ENCODE measurements around the gene HJV.

DNA sequence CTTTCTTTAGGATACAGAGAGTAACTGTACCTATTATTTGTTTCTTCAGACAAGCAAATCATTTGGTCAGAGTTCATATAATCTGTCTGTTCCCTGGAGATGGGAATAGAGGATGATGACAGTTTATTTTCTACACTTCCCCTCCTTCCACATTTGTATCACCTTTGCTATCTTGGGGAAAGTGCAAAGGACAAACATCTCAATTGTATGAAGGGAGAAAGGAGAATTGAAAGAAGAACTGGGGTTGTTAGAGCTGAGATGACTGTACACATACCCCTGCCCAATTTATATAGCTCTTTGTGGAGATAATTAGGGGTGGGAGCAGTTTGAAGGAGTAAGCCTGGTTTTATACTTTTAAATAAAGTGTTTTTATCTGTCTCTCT is 43.1 kb downstream of the HJV start:
- TF ChIP-seq, protein P1, sequence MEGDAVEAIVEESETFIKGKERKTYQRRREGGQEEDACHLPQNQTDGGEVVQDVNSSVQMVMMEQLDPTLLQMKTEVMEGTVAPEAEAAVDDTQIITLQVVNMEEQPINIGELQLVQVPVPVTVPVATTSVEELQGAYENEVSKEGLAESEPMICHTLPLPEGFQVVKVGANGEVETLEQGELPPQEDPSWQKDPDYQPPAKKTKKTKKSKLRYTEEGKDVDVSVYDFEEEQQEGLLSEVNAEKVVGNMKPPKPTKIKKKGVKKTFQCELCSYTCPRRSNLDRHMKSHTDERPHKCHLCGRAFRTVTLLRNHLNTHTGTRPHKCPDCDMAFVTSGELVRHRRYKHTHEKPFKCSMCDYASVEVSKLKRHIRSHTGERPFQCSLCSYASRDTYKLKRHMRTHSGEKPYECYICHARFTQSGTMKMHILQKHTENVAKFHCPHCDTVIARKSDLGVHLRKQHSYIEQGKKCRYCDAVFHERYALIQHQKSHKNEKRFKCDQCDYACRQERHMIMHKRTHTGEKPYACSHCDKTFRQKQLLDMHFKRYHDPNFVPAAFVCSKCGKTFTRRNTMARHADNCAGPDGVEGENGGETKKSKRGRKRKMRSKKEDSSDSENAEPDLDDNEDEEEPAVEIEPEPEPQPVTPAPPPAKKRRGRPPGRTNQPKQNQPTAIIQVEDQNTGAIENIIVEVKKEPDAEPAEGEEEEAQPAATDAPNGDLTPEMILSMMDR (IDR thresholded peaks at IDR 0.05): no peak
- no peak for TF ChIP-seq POLR2A (IDR thresholded peaks at IDR 0.05)
- TF ChIP-seq POLR2AphosphoS5 (IDR thresholded peaks at IDR 0.05): no peak
